Activated CD4-positive, alpha-beta memory T cell treated with anti-CD3 and anti-CD28 coated beads for 36 hours (primary cell): ENCODE results near the gene CDK11A. TPM values are rescaled to one million over a fixed set of nuclear protein-coding genes. Genes with fewer than 3 reads are reported as not detected.

ENCODE experiments used
- CTCF ChIA-PET: fragments of 350-600 bp; sonication (Branson Sonifier 250); formaldehyde crosslinking; loops from one replicate; lab custom pipeline; 2021; ENCODE audit warnings: antibody characterized with exemption, inconsistent platforms; lab: Charles Lee
- POLR2A ChIA-PET: fragments of 350-600 bp; sonication (Branson Sonifier 250); formaldehyde crosslinking; loops from one replicate; lab custom pipeline; 2021; ENCODE audit warnings: antibody characterized with exemption; lab: Charles Lee
- DNase-seq: peaks from one replicate; pipeline ENCODE4 v3.0.0-alpha.2; 2020
- H3K27ac Mint-ChIP-seq: one replicate; pipeline ENCODE4 v1.8.0; 2021; ENCODE audit warnings: mixed read lengths
- H3K27me3 Mint-ChIP-seq: one replicate; pipeline ENCODE4 v1.8.0; 2021; ENCODE audit warnings: mixed read lengths
- H3K36me3 Mint-ChIP-seq: one replicate; pipeline ENCODE4 v1.8.0; 2021; ENCODE audit warnings: mixed read lengths
- H3K4me1 Mint-ChIP-seq: one replicate; pipeline ENCODE4 v1.8.0; 2021; ENCODE audit warnings: low read depth, mixed read lengths
- H3K4me3 Mint-ChIP-seq: one replicate; pipeline ENCODE4 v1.8.0; 2021; ENCODE audit warnings: mild to moderate bottlenecking, mixed read lengths
- H3K9me3 Mint-ChIP-seq: one replicate; pipeline ENCODE4 v1.8.0; 2021; ENCODE audit warnings: mixed read lengths
- intact Hi-C: fragments of 100-400 bp; cut with micrococcal nuclease; formaldehyde crosslinking; loops from one replicate; pipeline ENCODE4 v1.15.1; 2023
- total RNA-seq, 2 experiments: library from RNA; stranded (reverse); gene quantifications; one replicate each; pipeline ENCODE4 v1.2.3, GENCODE V29; 2021

The CDK11A gene
- total RNA-seq, 2 experiments from 2014 or later = 44.5 to 49.1 TPM

DNA sequence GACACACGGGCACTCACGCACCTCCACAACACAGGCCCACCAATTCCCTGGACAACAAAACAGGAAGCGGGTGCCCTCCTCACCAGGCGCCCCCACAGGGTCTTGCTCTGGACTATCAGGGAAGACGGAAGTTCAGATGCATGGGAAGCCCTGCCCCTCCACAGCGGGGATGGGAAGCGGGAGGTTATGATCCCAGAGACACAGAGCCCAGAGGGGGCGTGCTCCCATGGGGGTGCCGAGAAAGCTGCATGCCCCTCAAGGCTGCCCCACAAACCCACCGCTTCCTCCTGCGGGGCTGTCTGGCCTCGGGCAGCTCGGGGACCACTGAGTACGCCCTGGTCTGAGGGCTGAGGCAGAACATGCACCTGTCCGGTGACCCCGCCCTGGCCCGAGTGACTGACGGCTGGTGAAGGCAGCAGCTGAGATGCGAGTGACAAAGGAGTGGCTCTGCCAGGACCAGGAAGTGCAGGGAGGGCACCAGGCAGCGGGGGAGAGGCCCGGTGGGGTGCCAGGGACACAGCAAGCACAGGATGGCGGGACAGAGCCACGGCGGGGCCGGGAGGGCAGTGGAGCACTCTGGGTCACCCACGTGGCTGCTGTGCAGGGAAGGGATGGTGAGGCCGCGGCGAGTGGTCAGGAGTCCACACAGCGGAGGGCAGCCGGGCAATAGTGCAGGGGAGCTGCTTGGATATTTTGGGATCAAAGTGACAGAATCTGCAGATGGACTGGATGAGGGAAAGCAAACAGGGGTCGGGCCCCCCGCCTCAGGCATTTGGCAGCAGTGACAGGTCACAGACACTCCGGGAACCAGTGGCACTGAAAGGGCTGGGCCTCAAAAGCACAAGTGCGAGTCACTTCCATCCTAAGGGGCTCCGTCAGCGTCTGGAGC is 35.5 kb upstream of the CDK11A start:
- Mint-ChIP-seq H3K4me3 (no peak overlapping the region), H3K9me3 (no peaks in the 10 kb centered on the region), H3K27ac (no peak overlapping the region), H3K36me3 (peaks cover 32% of the 10 kb centered on the region), H3K27me3 (no peaks in the 10 kb centered on the region), H3K4me1 (no peaks in the 10 kb centered on the region)
- DNase-seq = no peak
- intact Hi-C loops = no loop called here
- CTCF ChIA-PET = no interaction called here
- POLR2A ChIA-PET = no interaction called here

DNA sequence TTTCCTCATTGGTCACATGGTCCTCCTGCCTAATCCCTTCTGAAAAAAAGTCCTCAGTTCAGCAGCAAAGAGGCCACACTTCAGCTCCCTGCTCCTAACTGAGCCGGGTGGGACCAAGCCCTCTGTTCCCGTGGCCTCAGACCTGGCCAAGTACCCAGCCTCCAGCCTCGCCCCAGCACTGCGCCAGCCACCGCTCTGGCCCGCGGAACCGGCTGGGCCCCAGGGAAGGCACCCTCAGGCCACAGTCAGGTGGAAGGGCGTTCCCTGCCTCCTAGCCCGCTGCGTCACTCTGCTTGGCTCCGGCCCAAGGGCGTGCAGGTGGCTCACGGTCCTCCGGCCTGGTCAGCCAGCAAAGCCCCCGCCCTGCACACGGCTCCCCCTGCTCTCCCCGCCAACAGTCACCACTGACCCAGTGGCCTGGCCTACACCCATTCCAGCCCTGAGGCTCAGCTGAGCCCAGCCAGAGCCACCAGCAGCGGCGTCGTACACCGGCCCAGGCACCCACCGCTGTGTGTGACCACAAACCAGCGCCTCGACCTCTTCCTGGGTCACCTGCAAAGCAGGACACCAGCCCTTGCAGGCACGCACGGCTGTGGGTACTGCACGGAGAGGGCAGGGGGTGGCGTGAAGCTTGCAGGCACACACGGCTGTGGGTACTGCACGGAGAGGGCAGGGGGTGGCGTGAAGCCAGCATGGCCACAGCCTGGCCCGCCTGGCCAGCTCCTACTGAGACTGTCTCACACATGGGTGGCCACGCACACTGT is 34.7 kb upstream of the CDK11A start:
- Mint-ChIP-seq H3K36me3 (peaks cover 29% of the 10 kb centered on the region), H3K27ac (no peak overlapping the region), H3K27me3 (no peaks in the 10 kb centered on the region), H3K9me3 (no peaks in the 10 kb centered on the region), H3K4me1 (no peaks in the 10 kb centered on the region), H3K4me3 (no peak overlapping the region)
- DNase-seq = no peak
- intact Hi-C loops = no loop called here
- ChIA-PET POLR2A (no interaction called here), CTCF (no interaction called here)

DNA sequence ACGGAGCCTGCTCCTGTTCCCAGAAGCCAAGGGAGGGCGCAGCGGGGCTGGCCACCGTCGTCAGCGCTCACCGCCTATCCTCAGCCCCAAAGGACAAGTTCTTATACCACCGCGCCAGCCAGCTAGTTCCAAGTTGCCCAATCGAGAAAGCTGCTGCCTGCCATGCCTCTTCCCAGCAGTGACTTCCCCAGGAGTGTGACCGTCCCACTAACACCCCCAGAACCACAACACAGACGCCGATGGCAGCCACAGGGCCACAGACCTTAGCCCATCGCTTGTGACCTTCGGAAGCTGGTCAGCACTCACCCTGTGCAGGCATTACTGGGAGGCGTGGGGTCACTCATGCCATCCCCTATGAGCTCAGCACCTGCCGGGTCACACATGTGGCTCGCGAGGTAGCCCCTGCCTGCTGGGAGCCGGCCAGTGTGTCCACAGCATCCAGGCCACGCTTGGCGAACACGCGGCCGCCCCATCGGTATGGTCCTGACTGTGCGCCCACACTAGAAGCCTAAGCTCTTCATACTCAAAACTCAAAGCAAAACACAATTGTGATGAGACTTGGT is 34.0 kb upstream of the CDK11A start:
- H3K27ac Mint-ChIP-seq = no peak overlapping the region
- intact Hi-C loops = no loop called here

DNA sequence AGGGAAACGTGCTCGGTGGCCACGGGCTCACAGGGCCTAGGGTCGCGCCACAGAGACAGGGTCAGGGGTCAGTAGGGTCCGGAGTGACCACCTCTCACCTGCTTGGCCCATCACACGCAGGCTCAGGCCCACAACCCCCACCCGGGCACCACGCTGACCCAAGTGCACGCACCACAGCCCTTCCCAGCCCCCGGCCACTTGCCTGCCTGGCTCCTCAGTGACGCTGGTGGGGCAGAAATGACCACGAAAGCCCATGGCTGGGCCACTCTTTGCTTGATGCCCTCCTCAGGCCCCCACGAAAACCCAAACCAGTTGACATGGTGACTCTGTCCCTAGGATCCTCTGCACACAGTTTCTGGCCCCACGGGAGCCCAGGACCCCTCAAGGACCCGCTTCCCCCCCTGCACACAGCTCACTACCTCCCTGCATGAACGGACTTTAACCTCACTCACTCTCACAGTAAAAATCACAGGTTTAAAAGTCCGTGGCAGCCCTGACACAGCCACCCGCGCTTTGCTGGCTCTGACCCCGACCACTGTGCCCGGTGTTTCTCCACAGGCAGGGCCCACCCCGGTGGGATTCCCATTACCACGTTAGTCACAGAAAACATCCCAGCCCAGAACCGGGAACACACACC is 33.4 kb upstream of the CDK11A start:
- H3K4me3 Mint-ChIP-seq = no peak overlapping the region
- CTCF ChIA-PET = no interaction called here
- peaks cover 30% of the 10 kb centered on the region for H3K36me3 Mint-ChIP-seq
- no peak for DNase-seq
- no peaks in the 10 kb centered on the region for H3K27me3 Mint-ChIP-seq
- intact Hi-C loops = no loop called here
- no peaks in the 10 kb centered on the region for H3K4me1 Mint-ChIP-seq
- H3K9me3 Mint-ChIP-seq = no peaks in the 10 kb centered on the region
- POLR2A ChIA-PET = no interaction called here
- no peak overlapping the region for H3K27ac Mint-ChIP-seq

More for the DNA sequence above, 34.0 kb upstream of the CDK11A start:
- no peak for DNase-seq
- Mint-ChIP-seq H3K36me3 (peaks cover 30% of the 10 kb centered on the region), H3K27me3 (no peaks in the 10 kb centered on the region), H3K4me1 (no peaks in the 10 kb centered on the region), H3K9me3 (no peaks in the 10 kb centered on the region), H3K4me3 (no peak overlapping the region)
- CTCF ChIA-PET = no interaction called here
- POLR2A ChIA-PET = no interaction called here

DNA sequence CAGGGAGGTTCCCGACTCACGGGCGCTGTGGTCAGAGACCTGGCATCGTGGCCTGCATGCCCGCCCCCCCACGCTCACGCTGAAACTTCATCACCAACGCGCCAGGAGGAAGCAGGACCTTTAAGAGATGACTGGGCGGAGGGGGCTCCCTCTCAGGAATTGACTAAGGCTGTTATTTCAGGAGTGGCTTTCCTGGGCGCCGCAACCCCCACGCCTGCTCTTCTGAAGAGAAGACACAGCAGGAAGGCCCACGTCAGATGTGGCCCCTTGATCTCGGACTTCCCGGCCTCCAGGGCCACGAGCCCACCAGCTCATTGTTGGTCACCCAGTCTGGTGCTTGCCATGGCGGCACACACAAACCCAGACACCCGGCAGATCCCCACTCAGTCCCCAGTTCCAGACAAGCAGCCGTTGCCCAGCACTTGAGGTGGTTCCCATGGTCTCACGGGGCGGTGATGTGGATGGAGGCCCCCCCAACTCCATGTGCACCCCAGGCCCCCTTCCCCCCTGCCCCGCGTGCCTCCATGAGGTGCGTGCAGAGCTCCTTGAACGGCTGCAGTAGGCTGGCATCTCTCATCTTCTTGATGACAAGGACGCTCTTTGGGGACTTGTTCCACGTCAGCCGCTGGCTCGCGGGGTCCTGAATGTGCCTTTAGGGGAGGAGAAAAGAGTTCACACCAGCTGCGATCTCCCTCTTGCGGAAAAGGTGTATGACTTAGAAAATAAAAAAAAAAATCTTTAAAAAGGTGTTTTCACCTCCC is 32.7 kb upstream of the CDK11A start:
- intact Hi-C loops = no loop called here
- H3K27me3 Mint-ChIP-seq = no peaks in the 10 kb centered on the region
- H3K27ac Mint-ChIP-seq = no peak overlapping the region
- no peak overlapping the region for H3K4me3 Mint-ChIP-seq
- CTCF ChIA-PET = interaction anchor here (1.4 kb wide), 1 partner anchor 149 kb away, joined by 3 read pairs; no protein-coding TSS in a partner anchor
- H3K36me3 Mint-ChIP-seq = peaks cover 28% of the 10 kb centered on the region
- POLR2A ChIA-PET = no interaction called here
- DNase-seq = no peak
- no peaks in the 10 kb centered on the region for H3K9me3 Mint-ChIP-seq
- no peaks in the 10 kb centered on the region for H3K4me1 Mint-ChIP-seq

DNA sequence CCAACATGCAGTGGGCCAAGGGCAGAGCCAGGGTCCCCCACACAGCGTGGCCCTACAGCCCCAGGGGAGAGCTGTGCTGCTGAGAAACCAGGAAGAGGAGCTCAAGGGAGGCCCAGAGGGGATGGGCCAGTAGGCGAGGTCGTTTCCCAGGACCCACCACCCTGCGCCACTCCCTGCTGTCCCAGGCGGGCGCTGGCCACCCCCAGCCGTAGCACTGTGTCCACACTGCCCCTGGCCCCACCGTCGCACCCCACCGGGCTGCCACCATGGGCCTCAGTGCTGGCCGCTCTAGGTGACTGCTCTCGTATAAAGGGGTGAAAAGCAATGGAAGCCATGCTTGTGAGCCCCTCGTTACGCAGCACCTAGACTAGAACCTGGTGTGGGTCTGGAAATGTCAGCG is 31.7 kb upstream of the CDK11A start:
- H3K27ac Mint-ChIP-seq = no peak overlapping the region
- no peak for DNase-seq
- no peaks in the 10 kb centered on the region for H3K9me3 Mint-ChIP-seq
- no peaks in the 10 kb centered on the region for H3K27me3 Mint-ChIP-seq
- H3K4me3 Mint-ChIP-seq = no peak overlapping the region
- intact Hi-C loops = no loop called here
- ChIA-PET CTCF (interaction anchor here (1.4 kb wide), 1 partner anchor 150 kb away, joined by 3 read pairs; no protein-coding TSS in a partner anchor), POLR2A (no interaction called here)
- H3K4me1 Mint-ChIP-seq = no peaks in the 10 kb centered on the region
- peaks cover 21% of the 10 kb centered on the region for H3K36me3 Mint-ChIP-seq

DNA sequence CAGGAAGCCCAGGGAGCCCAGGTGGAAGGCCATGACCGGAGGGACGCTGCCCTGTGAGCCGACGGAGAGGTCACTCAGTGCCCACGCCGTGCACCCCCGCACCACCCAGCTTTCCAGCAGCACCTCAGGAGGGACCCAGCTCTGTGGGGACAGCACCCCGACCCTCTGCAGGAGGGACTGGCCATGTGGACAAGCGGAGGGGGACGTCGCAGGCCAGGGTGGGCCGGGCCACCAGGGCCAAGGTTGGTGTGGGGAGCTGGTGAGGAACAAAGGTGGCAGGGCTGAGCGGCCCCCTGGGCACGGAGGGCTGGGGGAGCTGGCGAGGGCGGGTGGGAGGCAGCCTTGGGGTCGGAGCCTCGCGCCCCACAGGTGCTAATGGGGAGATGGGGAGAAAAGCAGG is 31.3 kb upstream of the CDK11A start:
- Mint-ChIP-seq H3K4me3 (no peak overlapping the region), H3K27me3 (no peaks in the 10 kb centered on the region), H3K36me3 (peaks cover 21% of the 10 kb centered on the region), H3K9me3 (no peaks in the 10 kb centered on the region), H3K27ac (no peak overlapping the region), H3K4me1 (no peaks in the 10 kb centered on the region)
- no peak for DNase-seq
- ChIA-PET CTCF (interaction anchor here (1.4 kb wide), 1 partner anchor 150 kb away, joined by 3 read pairs; no protein-coding TSS in a partner anchor), POLR2A (no interaction called here)
- intact Hi-C loops = no loop called here

DNA sequence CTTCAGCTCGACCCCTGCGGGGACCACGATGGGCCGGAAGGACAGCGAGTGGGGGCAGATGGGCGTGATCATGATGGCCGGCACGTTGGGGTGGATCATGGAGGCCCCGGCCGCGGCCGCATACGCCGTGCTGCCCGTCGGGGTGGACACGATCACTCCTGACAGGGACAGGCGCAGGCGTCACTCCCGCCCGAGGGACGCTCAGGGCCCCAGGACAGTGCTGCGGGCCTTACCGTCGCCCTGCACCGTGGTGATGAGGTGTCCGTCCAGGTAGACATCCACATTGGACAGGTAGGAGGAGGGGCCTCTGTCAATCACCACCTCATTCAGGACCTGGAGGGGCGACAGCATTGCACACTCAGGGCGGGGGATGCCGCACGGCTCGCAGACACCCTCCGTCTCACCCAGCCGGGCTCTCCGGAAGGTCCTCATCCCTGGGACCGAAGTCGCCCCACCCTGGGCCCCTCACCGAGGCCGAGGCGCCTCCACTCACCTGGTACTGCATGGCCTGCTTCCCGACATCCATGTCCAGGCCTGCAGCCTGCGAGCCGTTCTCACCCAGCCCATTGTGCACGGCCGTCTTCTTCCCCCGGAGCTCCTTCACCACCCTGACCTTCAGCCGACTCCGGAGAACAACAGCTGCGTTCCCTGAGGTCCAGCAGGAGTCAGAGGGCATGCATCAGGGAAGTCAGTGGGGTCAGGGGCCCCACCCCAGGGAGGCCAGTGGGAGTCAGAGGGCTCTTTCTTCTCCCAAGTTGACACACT is 30.1 kb upstream of the CDK11A start:
- intact Hi-C loops = no loop called here
- Mint-ChIP-seq H3K27ac (no peak overlapping the region), H3K4me1 (no peaks in the 10 kb centered on the region), H3K4me3 (no peak overlapping the region), H3K27me3 (no peaks in the 10 kb centered on the region), H3K36me3 (peaks cover 19% of the 10 kb centered on the region), H3K9me3 (no peaks in the 10 kb centered on the region)
- POLR2A ChIA-PET = no interaction called here
- CTCF ChIA-PET = interaction anchor here (1.0 kb wide), 1 partner anchor 152 kb away, joined by 3 read pairs; no protein-coding TSS in a partner anchor
- no peak for DNase-seq

DNA sequence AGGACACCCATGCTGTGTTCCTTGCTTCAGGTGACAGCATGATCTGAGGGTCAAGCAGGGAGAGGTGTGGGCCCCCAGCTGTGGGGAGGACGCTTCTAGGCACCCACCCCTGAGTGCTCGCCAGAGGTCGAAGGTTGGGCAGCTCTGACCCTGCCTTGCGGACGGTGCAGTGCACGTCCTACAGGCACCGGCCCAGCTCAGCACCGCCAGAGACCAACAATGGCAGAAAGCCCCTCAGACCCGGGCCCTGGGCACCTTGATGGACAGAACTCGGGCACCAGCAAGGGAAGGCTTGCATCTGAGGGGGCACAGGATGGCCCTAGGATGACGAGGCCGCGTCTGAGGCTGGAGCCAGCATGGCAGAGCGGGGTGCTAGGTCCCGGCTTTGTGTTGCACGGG is 29.4 kb upstream of the CDK11A start:
- intact Hi-C loops = no loop called here
- Mint-ChIP-seq H3K36me3 (peaks cover 19% of the 10 kb centered on the region), H3K4me3 (no peak overlapping the region), H3K27ac (no peak overlapping the region), H3K4me1 (peaks cover under 1% of the 10 kb centered on the region), H3K9me3 (no peaks in the 10 kb centered on the region), H3K27me3 (no peaks in the 10 kb centered on the region)
- no peak for DNase-seq
- ChIA-PET CTCF (interaction anchor here (1.0 kb wide), 1 partner anchor 152 kb away, joined by 3 read pairs; no protein-coding TSS in a partner anchor), POLR2A (no interaction called here)

DNA sequence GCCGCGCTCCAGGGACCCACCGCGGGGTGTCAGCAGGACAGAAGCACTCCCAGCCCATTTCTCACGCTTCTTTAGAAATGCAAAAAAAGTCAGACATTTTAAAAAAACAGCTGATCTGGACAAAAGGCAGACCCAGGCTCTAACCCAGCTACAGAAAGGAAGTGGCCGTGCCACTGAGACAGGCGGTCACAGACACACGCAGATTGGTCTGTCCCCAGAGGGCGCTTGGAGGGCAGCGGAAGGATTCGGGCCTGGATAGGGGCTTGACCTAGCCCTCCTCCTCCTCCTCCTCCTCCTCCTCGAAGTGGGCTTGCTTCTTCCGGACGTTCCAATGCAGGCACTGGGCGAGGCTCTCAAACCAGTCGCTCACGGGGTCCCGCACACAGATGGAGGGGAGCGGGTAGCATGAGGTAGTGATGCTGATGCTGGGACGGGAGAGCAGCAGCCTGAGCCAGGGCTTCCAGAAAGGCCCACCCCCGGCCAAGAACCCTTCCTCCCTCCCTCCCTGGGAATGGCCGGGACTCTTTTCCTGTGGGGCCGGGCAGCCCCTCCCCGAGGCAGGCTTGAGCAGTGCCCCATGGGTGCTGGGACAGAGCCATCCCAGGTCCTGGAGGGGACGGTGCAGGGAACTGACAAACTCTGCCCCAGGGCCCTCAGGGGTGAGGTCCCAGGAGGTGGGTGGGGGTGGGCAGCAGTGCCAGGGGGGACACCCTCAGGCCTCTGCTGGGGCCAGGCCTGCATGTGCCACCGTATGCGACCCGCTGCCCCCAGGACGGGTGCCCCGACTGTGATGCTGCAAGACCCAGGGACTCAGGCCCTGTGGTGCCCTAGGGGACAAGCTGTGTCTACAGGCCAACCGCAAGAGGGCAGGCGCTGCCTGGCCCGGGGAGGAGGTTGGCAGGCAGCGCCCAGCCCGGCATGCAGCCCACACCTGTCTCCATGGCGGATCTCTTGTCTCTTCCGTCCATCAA is 28.8 kb upstream of the CDK11A start:
- Mint-ChIP-seq H3K36me3 (peaks cover 17% of the 10 kb centered on the region), H3K27me3 (no peaks in the 10 kb centered on the region), H3K4me3 (no peak overlapping the region), H3K4me1 (peaks cover 3% of the 10 kb centered on the region), H3K9me3 (no peaks in the 10 kb centered on the region), H3K27ac (no peak overlapping the region)
- ChIA-PET CTCF (interaction anchor here (0.9 kb wide), 1 partner anchor 153 kb away, joined by 4 read pairs; no protein-coding TSS in a partner anchor), POLR2A (no interaction called here)
- intact Hi-C loops = no loop called here
- DNase-seq = no peak
